Endothelial cell (in vitro differentiated cells): ENCODE results near the gene CELSR2. TPM values are rescaled to one million over a fixed set of nuclear protein-coding genes. Genes with fewer than 3 reads are reported as not detected.

Source experiments
- DNase-seq: peaks from one replicate; pipeline ENCODE4 v3.0.0; 2021; ENCODE audit warnings: low spot score
- H3K27ac Mint-ChIP-seq: one replicate; pipeline ENCODE4 v1.8.0; 2021; ENCODE audit warnings: mixed read lengths, inconsistent platforms; ENCODE audit not compliant: unreplicated experiment
- H3K27me3 Mint-ChIP-seq: one replicate; pipeline ENCODE4 v1.8.0; 2021; ENCODE audit warnings: mild to moderate bottlenecking, moderate library complexity, mixed read lengths, inconsistent platforms; ENCODE audit not compliant: unreplicated experiment
- H3K36me3 Mint-ChIP-seq: one replicate; pipeline ENCODE4 v1.8.0; 2021; ENCODE audit warnings: mild to moderate bottlenecking, low read depth, mixed read lengths, inconsistent platforms; ENCODE audit not compliant: unreplicated experiment
- H3K4me1 Mint-ChIP-seq: one replicate; pipeline ENCODE4 v1.8.0; 2021; ENCODE audit warnings: mild to moderate bottlenecking, mixed read lengths, inconsistent platforms; ENCODE audit not compliant: unreplicated experiment
- H3K4me3 Mint-ChIP-seq: one replicate; pipeline ENCODE4 v1.8.0; 2021; ENCODE audit warnings: mild to moderate bottlenecking, mixed read lengths, inconsistent platforms; ENCODE audit not compliant: unreplicated experiment
- H3K9me3 Mint-ChIP-seq: one replicate; pipeline ENCODE4 v1.8.0; 2021; ENCODE audit warnings: mixed read lengths, inconsistent platforms; ENCODE audit not compliant: unreplicated experiment
- CTCF ChIP-seq: fragments of 200-600 bp; sonication (generic); IDR thresholded peaks from one replicate; pipeline ENCODE4 v1.5.0; 2021; ENCODE audit warnings: antibody characterized with exemption; ENCODE audit not compliant: unreplicated experiment
- total RNA-seq: library from RNA; stranded (reverse); fragmentation: NEBNext Ultra II Directional; extraction: Animal tissue kit (Norgen Biotek cat#: 25700); gene quantifications from one replicate; pipeline ENCODE4 v1.2.1, GENCODE V29; 2021; ENCODE audit not compliant: unreplicated experiment

Gene CELSR2
- total RNA-seq, 1 donor from 2014 or later, result 1.6 TPM

GRCh38 chr1:109262231-109263055 is 13.1 kb downstream of the CELSR2 start:
- H3K9me3 Mint-ChIP-seq, result no peaks in the 10 kb centered on the region
- DNase-seq, result no peak
- peaks cover 2% of the 10 kb centered on the region for H3K4me1 Mint-ChIP-seq
- TF ChIP-seq CTCF, result no peak
- no peak overlapping the region for H3K27ac Mint-ChIP-seq
- H3K27me3 Mint-ChIP-seq, result peaks cover 14% of the 10 kb centered on the region
- H3K4me3 Mint-ChIP-seq, result no peak overlapping the region
- no peaks in the 10 kb centered on the region for H3K36me3 Mint-ChIP-seq

- Mint-ChIP-seq H3K27ac (no peak overlapping the region), H3K4me1 (peaks cover 2% of the 10 kb centered on the region), H3K4me3 (no peak overlapping the region), H3K27me3 (peaks cover 18% of the 10 kb centered on the region), H3K36me3 (no peaks in the 10 kb centered on the region), H3K9me3 (no peaks in the 10 kb centered on the region)
- DNase-seq, result no peak
- TF ChIP-seq CTCF, result no peak
Observed at GRCh38 chr1:109263234-109263596, 13.9 kb downstream of the CELSR2 start.

GRCh38 chr1:109263597-109264378 is 14.4 kb downstream of the CELSR2 start:
- H3K9me3 Mint-ChIP-seq, result no peaks in the 10 kb centered on the region

GRCh38 chr1:109264379-109264755 is 15.0 kb downstream of the CELSR2 start:
- no peak for DNase-seq
- H3K4me3 Mint-ChIP-seq, result no peak overlapping the region
- H3K4me1 Mint-ChIP-seq, result peaks cover 2% of the 10 kb centered on the region
- peaks cover 15% of the 10 kb centered on the region for H3K27me3 Mint-ChIP-seq
- no peak overlapping the region for H3K27ac Mint-ChIP-seq
- H3K36me3 Mint-ChIP-seq, result no peaks in the 10 kb centered on the region
- no peak for TF ChIP-seq CTCF
- no peaks in the 10 kb centered on the region for H3K9me3 Mint-ChIP-seq

More at GRCh38 chr1:109263597-109264378, 14.4 kb downstream of the CELSR2 start:
- peak; percentile 99 for TF ChIP-seq CTCF
- no peak overlapping the region for H3K27ac Mint-ChIP-seq
- peaks cover 2% of the 10 kb centered on the region for H3K4me1 Mint-ChIP-seq
- H3K36me3 Mint-ChIP-seq, result no peaks in the 10 kb centered on the region
- no peak overlapping the region for H3K4me3 Mint-ChIP-seq
- H3K27me3 Mint-ChIP-seq, result peaks cover 18% of the 10 kb centered on the region
- peak; percentile 98 for DNase-seq

DNA sequence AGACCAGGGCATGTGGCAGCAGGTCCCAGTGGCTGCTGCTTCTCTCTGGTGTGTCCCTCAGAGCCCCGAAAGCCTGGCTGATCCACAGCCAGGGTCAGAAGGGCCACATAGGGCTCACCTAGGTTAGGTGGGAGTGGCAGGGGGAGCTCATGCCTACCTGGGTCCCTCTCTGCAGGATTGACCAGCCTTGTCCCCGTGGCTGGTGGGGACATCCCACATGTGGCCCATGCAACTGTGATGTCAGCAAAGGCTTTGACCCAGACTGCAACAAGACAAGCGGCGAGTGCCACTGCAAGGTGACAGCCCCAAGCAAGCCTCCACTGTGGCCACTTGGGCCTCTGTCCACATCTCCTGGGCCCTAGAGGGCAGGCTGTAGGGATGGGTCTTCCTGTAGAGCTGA is 15.7 kb downstream of the CELSR2 start:
- Mint-ChIP-seq H3K4me3 (no peak overlapping the region), H3K27me3 (peaks cover 11% of the 10 kb centered on the region), H3K36me3 (no peaks in the 10 kb centered on the region), H3K9me3 (no peaks in the 10 kb centered on the region), H3K27ac (no peak overlapping the region), H3K4me1 (no peaks in the 10 kb centered on the region)
- TF ChIP-seq CTCF, result no peak
- DNase-seq, result no peak
